C4-2B (cell line): ENCODE data around the gene FCHSD2.

Source experiments
- CTCF ChIP-seq: fragments of 450-650 bp; conservative IDR thresholded peaks from 2 replicates; pipeline ENCODE4 v1.5.1; 2017; ENCODE audit warnings: mild to moderate bottlenecking
- ZFX ChIP-seq: fragments of 450-650 bp; IDR thresholded peaks from 2 replicates; pipeline ENCODE4 v1.6.1; 2017

- TF ChIP-seq CTCF (no peak), ZFX (no peak)
These were observed 161.0 kb downstream of the FCHSD2 start for GRCh38 chr11:72981080-72981479.
